ENCODE data around the gene CCDC112. TPM values are rescaled to one million over a fixed set of nuclear protein-coding genes. Genes with fewer than 3 reads are reported as not detected.

CCDC112 gene
- total RNA-seq, 1 experiment from 2014 or later: 13.0 TPM

DNA sequence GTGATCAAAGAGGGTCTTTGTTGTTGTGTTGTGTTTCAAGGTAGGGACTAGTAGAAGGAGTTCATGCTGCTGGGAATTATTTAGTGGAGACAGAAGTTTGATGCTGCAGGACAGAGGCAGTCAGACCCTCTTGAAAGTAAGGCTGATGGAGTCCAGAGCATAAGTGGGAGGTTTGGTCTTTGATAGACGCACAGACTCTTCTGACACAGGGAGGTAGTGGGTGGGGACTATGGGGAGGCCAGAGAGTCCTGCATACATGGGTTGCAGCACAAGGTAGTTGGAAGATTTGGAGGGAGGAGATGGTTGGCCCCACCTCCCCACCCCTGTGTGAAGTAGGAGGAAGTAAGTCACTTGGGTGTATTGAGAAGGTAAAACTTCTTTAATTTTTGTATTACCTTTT is 2.4 kb upstream of the CCDC112 start:
- no peak overlapping the region for H2BK12ac ChIP-seq (ENCODE audit: insufficient read length, low read depth, low read length)
- no peak overlapping the region for H2AK5ac ChIP-seq (ENCODE audit: insufficient read length, low read length)
- peaks cover 3% of the 10 kb centered on the region; the same call in 1 of the 2 replicates for H3K79me2 ChIP-seq (ENCODE audit: insufficient read depth, low read length)
- Mint-ChIP-seq H3K36me3 (ENCODE audit: insufficient read depth in 1 of 3, low read depth in 3 of 3) (peaks cover 0 to under 1% (median 0%) of the 10 kb centered on the region in 3 experiments; a peak in 2 of 7 replicates), H3K4me3 (no peak overlapping the region), H3K9me3 (no peaks in the 10 kb centered on the region; a peak in 1 of 5 replicates), H3K27ac (no peak overlapping the region), H3K4me1 (peaks cover 12 to 14% of the 10 kb centered on the region in 2 experiments), H3K27me3 (ENCODE audit: low read depth) (peaks cover 3% of the 10 kb centered on the region; the same call in 1 of the 2 replicates)
- H4K5ac ChIP-seq (ENCODE audit: insufficient read length, low read depth, low read length): no peak overlapping the region
- no peak overlapping the region for H2BK15ac ChIP-seq (ENCODE audit: low read depth, low read length)
- H3K79me1 ChIP-seq (ENCODE audit: insufficient read depth, low read depth, low read length, poor library complexity, severe bottlenecking): no peaks in the 10 kb centered on the region
- H3K4me1 ChIP-seq (ENCODE audit: insufficient read depth, low read length): no peaks in the 10 kb centered on the region; the same call in 1 of the 2 replicates
- H4K20me1 ChIP-seq (ENCODE audit: control insufficient read depth, insufficient read depth, insufficient read length): no peaks in the 10 kb centered on the region
- no peak overlapping the region for H2AFZ ChIP-seq (ENCODE audit: low read length)
- no peak overlapping the region for H3K56ac ChIP-seq (ENCODE audit: insufficient read length, low read depth, low read length)
- no peaks in the 10 kb centered on the region for H3K27me3 ChIP-seq (ENCODE audit: insufficient read depth, low read length)
- H2BK5ac ChIP-seq (ENCODE audit: insufficient read length, low read length): no peak overlapping the region
- peaks cover 10% of the 10 kb centered on the region for H3K23me2 ChIP-seq (ENCODE audit: insufficient read length, low read depth, low read length, poor library complexity, severe bottlenecking)
- H3K4me2 ChIP-seq (ENCODE audit: insufficient read depth, insufficient read length, low read length): no peak overlapping the region
- no peak overlapping the region for H3K14ac ChIP-seq (ENCODE audit: insufficient read depth, low read length)
- no peaks in the 10 kb centered on the region for H3K9me3 ChIP-seq (ENCODE audit: control insufficient read depth, low read depth, low read length)
- H3K9ac ChIP-seq (ENCODE audit: extremely low read depth, insufficient read length, low read length): no peak overlapping the region
- no peak overlapping the region for H2BK120ac ChIP-seq (ENCODE audit: low read depth, low read length, poor library complexity, severe bottlenecking)
- H4K91ac ChIP-seq (ENCODE audit: insufficient read length, low read depth, low read length): no peak overlapping the region
- no peak overlapping the region for H3K23ac ChIP-seq (ENCODE audit: insufficient read length, low read depth, low read length)
- no CpG with 5 or more reads among the region's 1 CpG for WGBS (ENCODE audit: extremely low coverage, insufficient read length, low lambda C conversion rate)
- no peak overlapping the region for H3K18ac ChIP-seq (ENCODE audit: insufficient read length, low read depth, low read length)
- H4K8ac ChIP-seq (replicated peaks; ENCODE audit: insufficient read length, low read depth, low read length): no peak overlapping the region
- no peak for DNase-seq
- no peak overlapping the region for H3K4ac ChIP-seq (ENCODE audit: low read depth, low read length)
- H2BK20ac ChIP-seq (ENCODE audit: low read depth, low read length, poor library complexity, severe bottlenecking): no peak overlapping the region
- H3K27ac ChIP-seq (ENCODE audit: insufficient read length, low read depth, low read length): no peak overlapping the region
- H3T11ph ChIP-seq (ENCODE audit: low read length): no peak overlapping the region
- no peak for TF ChIP-seq CTCF (conservative IDR thresholded peaks at IDR 0.05)

Data from H9 (cell line).